Myocyte (in vitro differentiated cells): ENCODE results near the gene TMEM52B. TPM values are rescaled to one million over a fixed set of nuclear protein-coding genes. Genes with fewer than 3 reads are reported as not detected.

Source experiments
- DNase-seq: peaks from one replicate; pipeline ENCODE4 v3.0.0-alpha.2; 2012; ENCODE audit warnings: low read depth
- total RNA-seq: library from RNA; depleted of rRNA; stranded (reverse); fragments of >200 nt; gene quantifications from 2 replicates; pipeline ENCODE4 v1.2.3, GENCODE V29; 2014

TMEM52B gene
- total RNA-seq, 1 donor from 2014 or later, result not detected

DNA sequence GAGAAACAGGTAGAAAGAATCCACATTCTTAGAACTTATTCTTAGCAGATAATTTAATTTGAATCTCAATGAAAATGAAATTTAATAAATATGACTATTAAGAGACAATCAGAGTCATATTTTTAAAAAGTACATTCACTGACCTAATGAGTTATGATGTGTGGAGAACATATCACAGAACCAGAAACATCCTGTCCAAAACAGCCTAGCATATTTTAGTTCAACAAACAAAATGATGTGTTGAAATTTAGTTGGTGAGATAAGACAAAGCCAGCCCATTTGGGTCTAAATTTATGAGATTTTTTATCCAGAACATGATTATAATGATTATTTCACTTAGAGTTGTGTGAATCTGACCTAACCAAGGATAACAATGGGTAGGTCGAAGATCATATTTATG, 59.7 kb downstream of the TMEM52B start:
- DNase-seq, result no peak

DNA sequence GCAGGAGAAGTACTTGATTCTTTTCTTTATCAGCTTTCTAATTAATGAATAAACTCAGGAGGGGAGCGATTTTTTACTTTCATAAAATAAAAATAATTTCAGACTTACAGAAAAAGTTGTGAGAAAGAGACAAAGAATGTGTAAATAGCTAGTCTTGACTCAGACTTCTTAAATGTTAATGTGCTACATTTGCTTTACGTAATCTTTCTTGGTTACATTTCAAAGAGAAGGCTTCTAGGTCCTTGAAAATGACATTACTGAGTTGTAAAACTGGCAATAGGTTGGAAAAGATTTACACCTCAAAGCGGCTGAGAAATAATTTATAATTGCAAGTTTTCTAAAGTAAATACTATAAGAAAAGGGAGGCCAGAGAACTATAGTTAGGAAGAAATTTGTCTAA, 62.5 kb downstream of the TMEM52B start:
- no peak for DNase-seq

Other genes starting within 250 kb of the TMEM52B start
- not detected in 2 replicates for gene CLEC2A, start 246.7 kb upstream of the TMEM52B start, total RNA-seq
- gene CLEC12A, start 207.6 kb upstream of the TMEM52B start, total RNA-seq, result not detected in 2 replicates
- gene CLEC1B, start 179.9 kb upstream of the TMEM52B start, total RNA-seq, result not detected in 2 replicates
- not detected in 2 replicates for gene CLEC12B, start 168.4 kb upstream of the TMEM52B start, total RNA-seq
- gene CLEC9A, start 148.3 kb upstream of the TMEM52B start, total RNA-seq, result not detected in 2 replicates
- not detected in 2 replicates for gene CLEC1A, start 80.0 kb upstream of the TMEM52B start, total RNA-seq
- gene CLEC7A, start 48.8 kb upstream of the TMEM52B start, total RNA-seq, result not detected in 2 replicates
- gene OLR1, start 6.9 kb upstream of the TMEM52B start, total RNA-seq, result not detected in 2 replicates
- gene GABARAPL1, start 33.8 kb downstream of the TMEM52B start, total RNA-seq, result 52.6 and 61.1 TPM in 2 replicates
- under 0.01 and 0.03 TPM in 2 replicates for gene KLRD1, start 128.8 kb downstream of the TMEM52B start, total RNA-seq
- 0.21 TPM in 1 of 2 replicates, not detected in the other for gene KLRK1, start 211.0 kb downstream of the TMEM52B start, total RNA-seq
- gene KLRC4, start 230.7 kb downstream of the TMEM52B start, total RNA-seq, result not detected in 2 replicates
- not detected in 2 replicates for gene KLRC3, start 241.6 kb downstream of the TMEM52B start, total RNA-seq